ENCODE measurements around the gene CXCL14. TPM values are rescaled to one million over a fixed set of nuclear protein-coding genes. Genes with fewer than 3 reads are reported as not detected.

The CXCL14 gene
- total RNA-seq, result under 0.01 and 0.37 TPM in 2 replicates

GRCh38 chr5:135578685-135579341 lies at the start of gene CXCL14:
TSS of gene CXCL14 (minus strand) at chr5:135578991. CDS start at chr5:135578778, 213 bp downstream.

GRCh38 chr5:135535820-135536801 lies 42.7 kb downstream of the CXCL14 start, which contains the start of gene NEUROG1:
TSS of gene NEUROG1 (minus strand) at chr5:135535964. CDS start at chr5:135535690, 274 bp downstream.

Other genes starting within 250 kb of the CXCL14 start
- 137 and 162 TPM in 2 replicates for gene MACROH2A1, start 179.8 kb downstream of the CXCL14 start, total RNA-seq
- gene DCANP1, start 131.6 kb downstream of the CXCL14 start, total RNA-seq, result not detected in 2 replicates
- not detected in 2 replicates for gene TIFAB, start 126.6 kb downstream of the CXCL14 start, total RNA-seq
- gene NEUROG1, start 43.0 kb downstream of the CXCL14 start, total RNA-seq, result not detected in 2 replicates

Data from subcutaneous preadipocyte (primary cell).